Suprapubic skin (tissue), 4 donors: ENCODE data around the gene GCLC.

Experiments
- CTCF ChIP-seq, 2 donors: fragments of 200-600 bp in 1 of 2; fragments of 450-650 bp in 1 of 2; sonication (generic) in 1 of 2; IDR thresholded peaks; one replicate each; pipeline ENCODE4 v1.5.1; 2016 to 2019; ENCODE audit warnings: antibody characterized with exemption in 2 of 2, mild to moderate bottlenecking in 1 of 2, moderate library complexity in 1 of 2
- POLR2A ChIP-seq, 2 donors: fragments of 450-650 bp; IDR thresholded peaks; one replicate each; pipeline ENCODE4 v1.6.1; 2017; ENCODE audit warnings: antibody characterized with exemption in 2 of 2, mild to moderate bottlenecking in 2 of 2, moderate library complexity in 2 of 2
- POLR2AphosphoS5 ChIP-seq, 3 donors: sonication (generic); formaldehyde crosslinking; IDR thresholded peaks; one replicate each; pipeline ENCODE4 v1.6.1; 2017; ENCODE audit warnings: antibody characterized with exemption in 3 of 3

DNA sequence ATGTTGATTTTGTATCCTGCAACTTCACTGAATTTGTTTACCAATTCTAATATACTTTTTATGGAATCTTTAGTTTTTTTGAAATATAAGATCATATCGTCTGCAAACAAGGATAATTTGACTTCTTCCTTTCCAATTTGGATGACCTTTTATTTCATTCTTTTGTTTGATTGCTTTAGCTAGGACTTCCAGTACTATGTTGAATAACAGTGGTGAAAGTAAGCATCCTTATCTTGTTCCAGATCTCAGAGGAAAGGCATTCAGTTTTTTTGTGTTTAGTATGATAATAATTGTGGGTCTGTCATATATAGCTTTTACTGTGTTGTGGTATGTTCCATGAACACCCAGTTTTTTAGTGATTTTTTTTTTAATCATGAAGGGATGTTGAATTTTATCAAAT is 75.7 kb downstream of the GCLC start:
- TF ChIP-seq CTCF (IDR thresholded peaks at IDR 0.05) (no peak), POLR2AphosphoS5 (IDR thresholded peaks at IDR 0.05) (no peak), POLR2A (IDR thresholded peaks at IDR 0.05) (no peak)
